Lung (tissue), 12 donors: ENCODE measurements around the gene FKBP8. TPM values are rescaled to one million over a fixed set of nuclear protein-coding genes. Genes with fewer than 3 reads are reported as not detected.

Experiments used
- ATAC-seq: fragments of 200-7000 bp; cut with Tn5 transposase; one replicate; pipeline ENCODE4 v1.9.1; 2020; ENCODE audit warnings: moderate number of reproducible peaks; ENCODE audit not compliant: insufficient read depth, low FRiP score
- DNase-seq, 3 donors: peaks; one replicate each; pipeline ENCODE4 v3.0.0-alpha.2; 2013 to 2017
- H3K27ac ChIP-seq, 2 donors: one replicate each; pipeline ENCODE4 v1.5.1; 2013; ENCODE audit warnings: mild to moderate bottlenecking in 2 of 2, moderate library complexity in 2 of 2, control low read depth in 1 of 2, inconsistent platforms in 1 of 2, low read depth in 1 of 2, low read length in 1 of 2
- H3K27me3 ChIP-seq, 3 donors: one replicate each; pipeline ENCODE4 v1.5.1; 2013; ENCODE audit warnings: low read length in 2 of 3; ENCODE audit not compliant: control insufficient read depth in 3 of 3, insufficient read depth in 3 of 3
- H3K36me3 ChIP-seq, 4 donors: one replicate each; pipeline ENCODE4 v1.5.1; 2013; ENCODE audit warnings: low read length in 4 of 4, mild to moderate bottlenecking in 1 of 4, moderate library complexity in 1 of 4; ENCODE audit not compliant: control insufficient read depth in 4 of 4, insufficient read depth in 4 of 4
- H3K4me1 ChIP-seq, 5 donors: one replicate each; pipeline ENCODE4 v1.5.1; 2013; ENCODE audit warnings: low read length in 5 of 5, mild to moderate bottlenecking in 2 of 5, moderate library complexity in 1 of 5; ENCODE audit not compliant: control insufficient read depth in 5 of 5, insufficient read depth in 5 of 5
- H3K4me3 ChIP-seq: one replicate; pipeline ENCODE4 v1.5.1; 2013; ENCODE audit warnings: mild to moderate bottlenecking, control low read depth, moderate library complexity
- H3K9ac ChIP-seq, 2 donors: one replicate each; pipeline ENCODE4 v1.5.1; 2013; ENCODE audit warnings: low read length in 2 of 2, control low read depth in 1 of 2; ENCODE audit not compliant: insufficient read depth in 1 of 2
- H3K9me3 ChIP-seq, 4 donors: one replicate each; pipeline ENCODE4 v1.5.1; 2013; ENCODE audit warnings: low read length in 3 of 4, mild to moderate bottlenecking in 1 of 4, moderate library complexity in 1 of 4; ENCODE audit not compliant: control insufficient read depth in 4 of 4, insufficient read depth in 3 of 4
- WGBS, 2 donors: extraction: QIAGEN DNeasy Blood & Tissue Kit; methylation state at CpG; one replicate each; pipeline ENCODE4 v1.1.7; 2013; 5-methylcytosine and 5-hydroxymethylcytosine counted together
- polyA plus RNA-seq, 2 donors: library from polyadenylated mRNA; stranded (reverse); fragments of 200-250 nt; gene quantifications; one replicate each; pipeline ENCODE4 v1.2.1, GENCODE V29; 2013
- total RNA-seq, 2 donors: library from RNA; depleted of rRNA in 1 of 2; stranded (reverse); fragments of >200 nt in 1 of 2; gene quantifications; one replicate each; pipeline ENCODE4 v1.2.1, GENCODE V29; 2014 to 2021
- TF ChIP-seq, protein P1 (sequence below): IDR thresholded peaks from 2 replicates; pipeline ENCODE4 v1.5.1; 2012; ENCODE audit warnings: mild to moderate bottlenecking; ENCODE audit errors: control extremely low read depth, extremely low read depth
- donor health status: control.
- donor health status: control.
- donor health status: Bipolar disorder and iron deficiency.
- donor health status: healthy.
- donor health status: DM: yes; HTN: yes; CAD: no.

FKBP8 gene
- total and polyA plus RNA-seq, 4 donors: 168 to 357 (median 230) TPM

DNA sequence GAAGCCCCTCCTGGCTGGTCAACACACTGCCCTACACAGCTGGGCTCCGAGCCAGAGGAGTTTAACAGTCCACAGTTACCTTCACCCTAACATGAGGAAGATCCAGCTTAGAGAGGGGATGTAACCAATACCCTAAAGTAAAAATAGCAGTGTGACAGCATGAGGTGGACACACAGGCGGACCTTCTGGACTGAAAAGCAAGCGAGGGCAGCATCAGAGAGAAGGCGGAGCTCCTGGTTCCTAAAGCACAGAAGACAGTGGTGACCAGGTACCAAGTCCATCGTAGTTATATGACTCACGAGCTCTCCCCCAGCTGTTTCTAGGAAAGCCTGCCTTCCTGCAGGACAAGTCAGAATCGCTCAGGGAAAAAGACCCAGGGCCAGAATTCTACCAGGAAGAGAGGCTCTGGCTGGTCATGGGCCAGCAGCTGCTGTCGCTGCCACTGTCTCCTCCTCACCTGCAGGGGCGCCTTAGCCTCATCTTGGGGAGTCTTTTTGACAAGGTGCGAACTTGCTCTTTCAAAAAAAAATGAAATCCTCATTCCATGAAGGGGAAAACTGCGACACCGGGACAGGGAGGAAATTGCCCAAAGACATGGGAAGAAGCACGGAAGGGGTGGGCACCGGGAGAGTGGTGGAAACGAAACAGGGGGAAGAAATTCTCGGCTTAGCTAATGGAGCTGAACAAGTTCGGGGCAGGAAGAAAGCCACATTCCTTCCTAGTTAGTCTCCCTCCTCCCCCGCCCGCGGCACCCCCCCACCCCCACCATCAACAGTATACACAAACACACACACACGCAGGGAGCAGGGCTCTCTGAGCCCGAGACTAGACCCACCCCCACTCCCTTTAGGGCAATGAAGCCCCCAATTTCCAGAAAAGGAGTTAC is 23.2 kb downstream of the FKBP8 start:
- H3K4me1 ChIP-seq: peaks cover 3 to 21% (median 12%) of the 10 kb centered on the region in 5 donors
- peak overlapping the region; percentile 97 to 99 for H3K27ac ChIP-seq
- ATAC-seq (no peak), DNase-seq (peak; percentile 67 to 78 (median 73))
- WGBS, 2 donors: 10 to 16% methylated on average over 19 to 22 of the region's 22 CpGs
- no peaks in the 10 kb centered on the region for H3K36me3 ChIP-seq
- peak overlapping the region; percentile 94 for H3K4me3 ChIP-seq
- no peaks in the 10 kb centered on the region for H3K27me3 ChIP-seq
- TF ChIP-seq, protein P1, sequence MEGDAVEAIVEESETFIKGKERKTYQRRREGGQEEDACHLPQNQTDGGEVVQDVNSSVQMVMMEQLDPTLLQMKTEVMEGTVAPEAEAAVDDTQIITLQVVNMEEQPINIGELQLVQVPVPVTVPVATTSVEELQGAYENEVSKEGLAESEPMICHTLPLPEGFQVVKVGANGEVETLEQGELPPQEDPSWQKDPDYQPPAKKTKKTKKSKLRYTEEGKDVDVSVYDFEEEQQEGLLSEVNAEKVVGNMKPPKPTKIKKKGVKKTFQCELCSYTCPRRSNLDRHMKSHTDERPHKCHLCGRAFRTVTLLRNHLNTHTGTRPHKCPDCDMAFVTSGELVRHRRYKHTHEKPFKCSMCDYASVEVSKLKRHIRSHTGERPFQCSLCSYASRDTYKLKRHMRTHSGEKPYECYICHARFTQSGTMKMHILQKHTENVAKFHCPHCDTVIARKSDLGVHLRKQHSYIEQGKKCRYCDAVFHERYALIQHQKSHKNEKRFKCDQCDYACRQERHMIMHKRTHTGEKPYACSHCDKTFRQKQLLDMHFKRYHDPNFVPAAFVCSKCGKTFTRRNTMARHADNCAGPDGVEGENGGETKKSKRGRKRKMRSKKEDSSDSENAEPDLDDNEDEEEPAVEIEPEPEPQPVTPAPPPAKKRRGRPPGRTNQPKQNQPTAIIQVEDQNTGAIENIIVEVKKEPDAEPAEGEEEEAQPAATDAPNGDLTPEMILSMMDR: peak; percentile 55
- H3K9ac ChIP-seq: peak overlapping the region in 1 of 2 donors; percentile 84
- no peaks in the 10 kb centered on the region for H3K9me3 ChIP-seq

DNA sequence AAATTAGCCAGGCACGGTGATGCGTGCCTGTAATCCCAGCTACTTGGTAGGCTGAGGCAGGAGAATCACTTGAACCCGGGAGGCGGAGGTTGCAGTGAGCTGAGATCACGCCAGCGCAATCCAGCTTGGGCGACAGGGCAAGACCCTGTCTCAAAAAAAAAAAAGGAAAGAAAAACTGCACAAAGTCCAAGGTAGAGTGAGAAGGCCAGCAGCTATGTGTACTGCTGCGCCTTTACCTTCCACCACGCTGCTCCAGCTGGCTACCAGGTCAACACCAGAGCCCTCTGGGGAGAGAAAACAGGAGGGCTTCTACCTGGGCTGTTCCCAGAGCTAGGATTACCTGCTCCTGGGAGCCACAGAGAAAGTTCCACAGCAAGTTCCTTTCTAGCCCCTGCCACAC is 24.7 kb downstream of the FKBP8 start:
- no peaks in the 10 kb centered on the region for H3K27me3 ChIP-seq
- no peaks in the 10 kb centered on the region for H3K9me3 ChIP-seq
- peak overlapping the region in 1 of 2 donors; percentile 62 for H3K27ac ChIP-seq
- ATAC-seq (no peak), DNase-seq (no peak)
- TF ChIP-seq, protein P1: no peak
- H3K4me3 ChIP-seq: no peak overlapping the region
- H3K4me1 ChIP-seq: peaks cover 11 to 30% (median 15%) of the 10 kb centered on the region in 5 donors
- WGBS, 2 donors: 97% methylated on average over 9 of the region's 9 CpGs
- H3K9ac ChIP-seq: no peak overlapping the region
- H3K36me3 ChIP-seq: no peaks in the 10 kb centered on the region

DNA sequence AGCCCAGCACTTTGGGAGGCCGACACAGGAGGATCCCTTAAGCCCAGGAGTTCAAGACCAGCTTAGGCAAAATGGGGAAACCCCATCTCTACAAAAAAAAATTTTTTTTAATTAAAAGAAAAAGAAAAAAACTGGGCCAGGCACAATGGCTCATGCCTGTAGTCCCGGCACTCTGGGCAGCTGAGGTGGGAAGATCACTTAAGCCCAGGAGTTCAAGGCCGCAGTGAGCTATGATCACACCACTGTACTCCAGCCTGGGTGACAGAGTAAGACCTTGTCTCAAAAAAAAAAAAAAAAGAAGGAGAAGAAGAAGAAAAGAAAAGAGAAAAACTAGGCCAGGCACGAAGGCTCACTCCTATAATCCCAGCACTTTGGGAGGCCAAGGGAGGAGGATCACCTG is 25.8 kb downstream of the FKBP8 start:
- DNase-seq: no peak
- Histone ChIP-seq H3K9me3 (no peaks in the 10 kb centered on the region), H3K9ac (no peak overlapping the region), H3K27me3 (no peaks in the 10 kb centered on the region), H3K27ac (no peak overlapping the region), H3K4me1 (peaks cover 11 to 30% (median 15%) of the 10 kb centered on the region in 5 donors), H3K36me3 (no peaks in the 10 kb centered on the region), H3K4me3 (no peak overlapping the region)
- whole genome bisulfite sequencing, 2 donors: 94 to 100% methylated on average over 4 of the region's 4 CpGs
- TF ChIP-seq, protein P1: no peak
- ATAC-seq: no peak
